Panc1 (cell line): Measurements from ENCODE around the gene ASB4. TPM values are rescaled to one million over a fixed set of nuclear protein-coding genes. Genes with fewer than 3 reads are reported as not detected.

Experiments
- ATAC-seq: fragments of 200-7000 bp; cut with Tn5 transposase; 2 replicates; pipeline ENCODE4 v1.9.1; 2020; ENCODE audit warnings: mild to moderate bottlenecking, moderate library complexity
- BruUV-seq: library from RNA; stranded (reverse); fragments of 400-500 nt; replicated peaks from 2 replicates; lab custom pipeline; 2021; lab: Mats Ljungman, UMichigan
- CTCF ChIA-PET: fragments of 300-600 bp; sonication (Branson Sonifier 250); formaldehyde crosslinking; loops from one replicate; lab custom pipeline; 2022; ENCODE audit warnings: antibody characterized with exemption; lab: Charles Lee
- POLR2A ChIA-PET: fragments of 300-600 bp; sonication (Branson Sonifier 250); formaldehyde crosslinking; loops from one replicate; lab custom pipeline; 2022; ENCODE audit warnings: antibody characterized with exemption; lab: Charles Lee
- DNase-seq: peaks from one replicate; pipeline ENCODE4 v3.0.0-alpha.2; 2010; ENCODE audit warnings: low read depth, low spot score
- H3K27ac ChIP-seq: 2 replicates; pipeline ENCODE4 v1.5.1; 2011; ENCODE audit warnings: mild to moderate bottlenecking, low read length, inconsistent platforms
- H3K27me3 ChIP-seq: fragments of 200-500 bp; sonication (Bioruptor generic); 2 replicates; pipeline ENCODE4 v1.6.0; 2014; ENCODE audit warnings: low read length, inconsistent platforms; ENCODE audit not compliant: control insufficient read depth, insufficient read depth
- H3K36me3 ChIP-seq: fragments of 200-500 bp; sonication (Bioruptor generic); 2 replicates; pipeline ENCODE4 v1.5.1; 2014; ENCODE audit warnings: inconsistent platforms, mild to moderate bottlenecking, low read length, moderate library complexity; ENCODE audit not compliant: control insufficient read depth, insufficient read depth
- H3K4me1 ChIP-seq: 2 replicates; pipeline ENCODE4 v1.5.1; 2011; ENCODE audit warnings: inconsistent platforms, mild to moderate bottlenecking, low read length, moderate library complexity; ENCODE audit not compliant: control insufficient read depth, insufficient read depth
- H3K4me3 ChIP-seq, 2 experiments: 2 replicates each; pipeline ENCODE4 v1.5.1; 2011 to 2012; ENCODE audit warnings: low read depth in 2 of 2, low read length in 2 of 2, mild to moderate bottlenecking in 2 of 2, inconsistent platforms in 1 of 2, moderate library complexity in 1 of 2
- H3K9me3 ChIP-seq: fragments of 200-500 bp; sonication (Bioruptor generic); 2 replicates; pipeline ENCODE4 v1.5.1; 2014; ENCODE audit warnings: low read depth, mild to moderate bottlenecking, inconsistent platforms, low read length, moderate library complexity; ENCODE audit not compliant: control insufficient read depth, insufficient read depth
- POLR2AphosphoS5 ChIP-seq: IDR thresholded peaks from 2 replicates; pipeline ENCODE4 v1.6.1; 2012; ENCODE audit warnings: mild to moderate bottlenecking, low read depth, low read length, moderate library complexity
- REST ChIP-seq, 2 experiments: IDR thresholded peaks; 2 replicates each; pipeline ENCODE4 v1.6.1; 2011 to 2012; ENCODE audit warnings: low read depth in 2 of 2, control low read depth in 1 of 2, low read length in 1 of 2, mild to moderate bottlenecking in 1 of 2, moderate library complexity in 1 of 2; ENCODE audit not compliant: insufficient read depth in 1 of 2
- SIN3A ChIP-seq: IDR thresholded peaks from 2 replicates; pipeline ENCODE4 v1.6.1; 2012; ENCODE audit warnings: low read depth, mild to moderate bottlenecking, low read length, moderate library complexity, borderline replicate concordance; ENCODE audit not compliant: insufficient read depth
- TCF7L2 ChIP-seq: IDR thresholded peaks from 2 replicates; pipeline ENCODE4 v1.6.1; 2011; ENCODE audit warnings: mild to moderate bottlenecking, low read depth, low read length, inconsistent platforms
- in situ Hi-C: cut with HindIII; loops from 2 replicates; pipeline ENCODE4 v1.10.0; 2016; ENCODE audit warnings: low sequenced_read_pairs, low pct_unique_long_range_greater_than_20kb
- intact Hi-C: fragments of 100-400 bp; cut with micrococcal nuclease; formaldehyde crosslinking; loops from one replicate; pipeline ENCODE4 v1.10.0; 2022; ENCODE audit not compliant: unreplicated experiment
- total RNA-seq: library from RNA; stranded (reverse); gene quantifications from one replicate; pipeline ENCODE4 v1.2.1, GENCODE V29; 2021; ENCODE audit not compliant: unreplicated experiment
- TF ChIP-seq, protein P1 (sequence below): fragments of 450-650 bp; IDR thresholded peaks from 2 replicates; pipeline ENCODE4 v1.5.1; 2017; ENCODE audit warnings: mild to moderate bottlenecking

The ASB4 gene
- total RNA-seq, 1 experiment from 2014 or later, result 0.15 TPM

GRCh38 chr7:95589031-95589430 is 103.3 kb downstream of the ASB4 start:
- Histone ChIP-seq H3K36me3 (no peaks in the 10 kb centered on the region), H3K4me3 (no peak overlapping the region), H3K4me1 (no peaks in the 10 kb centered on the region), H3K27ac (no peak overlapping the region), H3K9me3 (no peaks in the 10 kb centered on the region), H3K27me3 (no peaks in the 10 kb centered on the region)
- TF ChIP-seq TCF7L2 (no peak), POLR2AphosphoS5 (no peak), SIN3A (no peak), REST (IDR thresholded peaks at IDR 0.05; ENCODE audit: insufficient read depth in 1 of 2, low read depth in 2 of 2, low read length in 1 of 2) (no peak)
- TF ChIP-seq, protein P1, sequence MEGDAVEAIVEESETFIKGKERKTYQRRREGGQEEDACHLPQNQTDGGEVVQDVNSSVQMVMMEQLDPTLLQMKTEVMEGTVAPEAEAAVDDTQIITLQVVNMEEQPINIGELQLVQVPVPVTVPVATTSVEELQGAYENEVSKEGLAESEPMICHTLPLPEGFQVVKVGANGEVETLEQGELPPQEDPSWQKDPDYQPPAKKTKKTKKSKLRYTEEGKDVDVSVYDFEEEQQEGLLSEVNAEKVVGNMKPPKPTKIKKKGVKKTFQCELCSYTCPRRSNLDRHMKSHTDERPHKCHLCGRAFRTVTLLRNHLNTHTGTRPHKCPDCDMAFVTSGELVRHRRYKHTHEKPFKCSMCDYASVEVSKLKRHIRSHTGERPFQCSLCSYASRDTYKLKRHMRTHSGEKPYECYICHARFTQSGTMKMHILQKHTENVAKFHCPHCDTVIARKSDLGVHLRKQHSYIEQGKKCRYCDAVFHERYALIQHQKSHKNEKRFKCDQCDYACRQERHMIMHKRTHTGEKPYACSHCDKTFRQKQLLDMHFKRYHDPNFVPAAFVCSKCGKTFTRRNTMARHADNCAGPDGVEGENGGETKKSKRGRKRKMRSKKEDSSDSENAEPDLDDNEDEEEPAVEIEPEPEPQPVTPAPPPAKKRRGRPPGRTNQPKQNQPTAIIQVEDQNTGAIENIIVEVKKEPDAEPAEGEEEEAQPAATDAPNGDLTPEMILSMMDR, result no peak
- BruUV-seq, result no TSS peak
- ATAC-seq, result no peak
- in situ Hi-C loops, result no loop called here
- DNase-seq, result no peak
- ChIA-PET CTCF (no interaction called here), POLR2A (no interaction called here)
- intact Hi-C loops, result no loop called here

DNA sequence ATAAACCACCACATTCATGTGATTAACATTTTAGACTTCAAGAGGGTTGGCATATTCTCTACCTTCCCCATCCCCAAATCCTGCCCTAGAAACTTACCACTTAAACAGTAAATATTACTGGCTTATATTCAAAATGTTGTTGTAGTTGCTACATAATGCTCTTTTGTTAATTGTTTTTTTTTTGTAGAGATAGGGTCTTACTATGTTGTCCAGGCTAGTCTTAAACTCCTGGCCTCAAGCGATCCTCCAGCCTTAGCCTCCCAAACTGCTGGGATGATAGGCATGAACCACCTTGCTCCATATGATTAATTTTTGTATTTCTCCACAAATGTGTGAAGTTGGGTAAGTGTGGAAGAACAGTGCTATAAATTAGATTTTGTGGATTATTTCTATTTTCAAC is 104.0 kb downstream of the ASB4 start:
- no TSS peak for BruUV-seq
- ATAC-seq, result no peak
- Histone ChIP-seq H3K27ac (no peak overlapping the region), H3K36me3 (no peaks in the 10 kb centered on the region), H3K27me3 (no peaks in the 10 kb centered on the region), H3K9me3 (no peaks in the 10 kb centered on the region), H3K4me3 (no peak overlapping the region), H3K4me1 (no peaks in the 10 kb centered on the region)
- in situ Hi-C loops, result no loop called here
- intact Hi-C loops, result no loop called here
- CTCF ChIA-PET, result no interaction called here
- POLR2A ChIA-PET, result no interaction called here
- TF ChIP-seq, protein P1, result no peak
- no peak for TF ChIP-seq TCF7L2
- no peak for TF ChIP-seq REST (IDR thresholded peaks at IDR 0.05; ENCODE audit: insufficient read depth in 1 of 2, low read depth in 2 of 2, low read length in 1 of 2)
- TF ChIP-seq SIN3A, result no peak
- TF ChIP-seq POLR2AphosphoS5, result no peak
- DNase-seq, result no peak

Other genes starting within 250 kb of the ASB4 start
- gene PON1, start 161.4 kb upstream of the ASB4 start, total RNA-seq, result not detected
- 1.2 TPM for gene PON3, start 89.6 kb upstream of the ASB4 start, total RNA-seq
- gene PON2, start 50.9 kb upstream of the ASB4 start, total RNA-seq, result 116 TPM
- 1.4 TPM for gene PDK4, start 110.6 kb downstream of the ASB4 start, total RNA-seq